OCI-LY7 (cell line): ENCODE results near the gene AGMO.

ENCODE experiments used
- CTCF ChIP-seq: fragments of 200-600 bp; sonication (generic); conservative IDR thresholded peaks from 2 replicates; pipeline ENCODE4 v1.5.1; 2014; ENCODE audit warnings: mild to moderate bottlenecking, antibody characterized with exemption, low read length, moderate library complexity, mixed read lengths
- EZH2phosphoT487 ChIP-seq: fragments of 200-600 bp; sonication (generic); IDR thresholded peaks from 2 replicates; pipeline ENCODE4 v1.6.1; 2018; ENCODE audit warnings: low read depth, borderline replicate concordance, mild to moderate bottlenecking, mixed run types, antibody characterized with exemption, low read length, moderate library complexity, mixed read lengths

GRCh38 chr7:15248514-15248913 lies 313.3 kb downstream of the AGMO start:
- TF ChIP-seq CTCF = no peak
- TF ChIP-seq EZH2phosphoT487 = no peak
